GM18519 (cell line): ENCODE data around the gene CCDC116.
"Not testable (repeated sequence)": the region's sequence is repeated elsewhere in the genome, so short reads cannot be mapped to it uniquely, and the experiment has no call there.

ENCODE experiments used
- ATAC-seq: cut with Tn5 transposase; IDR thresholded peaks from one replicate; pipeline ENCODE4 v1.9.1; 2021; ENCODE audit warnings: mild to moderate bottlenecking, moderate library complexity; ENCODE audit not compliant: unreplicated experiment, low FRiP score

CCDC116 gene

GRCh38 chr22:21674638-21675245 is 42.2 kb downstream of the CCDC116 start:
- ATAC-seq: no peak

GRCh38 chr22:21677606-21678443 is 45.3 kb downstream of the CCDC116 start:
- ATAC-seq: no peak

GRCh38 chr22:21678842-21679241 is 46.3 kb downstream of the CCDC116 start:
- not testable (repeated sequence) for ATAC-seq

GRCh38 chr22:21679383-21679782 is 46.8 kb downstream of the CCDC116 start:
- no peak for ATAC-seq

- no peak for ATAC-seq
These were observed 48.4 kb downstream of the CCDC116 start for GRCh38 chr22:21680830-21681565.

GRCh38 chr22:21681566-21682370 is 49.2 kb downstream of the CCDC116 start:
- ATAC-seq: no peak

- ATAC-seq: no peak
These were observed 50.0 kb downstream of the CCDC116 start for GRCh38 chr22:21682385-21683175.

- no peak for ATAC-seq
These were observed 50.8 kb downstream of the CCDC116 start for GRCh38 chr22:21683401-21683811.

GRCh38 chr22:21684492-21685163 is 52.1 kb downstream of the CCDC116 start:
- ATAC-seq: no peak

GRCh38 chr22:21685164-21685513 is 52.6 kb downstream of the CCDC116 start:
- ATAC-seq: no peak

GRCh38 chr22:21686193-21686608 is 53.6 kb downstream of the CCDC116 start:
- no peak for ATAC-seq
